HEK293 (cell line): ENCODE results near the gene SDCBP2.

ENCODE experiments used
- CTCF ChIA-PET: fragments of 350-600 bp; formaldehyde crosslinking; extraction: SDS; loops from one replicate; lab custom pipeline; 2021; ENCODE audit warnings: antibody characterized with exemption; lab: Yijun Ruan, JAX
- POLR2A ChIA-PET: fragments of 300-600 bp; formaldehyde crosslinking; extraction: SDS; loops from one replicate; lab custom pipeline; 2020; ENCODE audit warnings: antibody characterized with exemption, inconsistent platforms; lab: Yijun Ruan, JAX
- H3K27ac ChIP-seq: fragments of 200-500 bp; sonication (Bioruptor generic); 2 replicates; pipeline ENCODE4 v1.5.1; 2014; ENCODE audit warnings: low read depth, low read length, control low read depth, inconsistent platforms; ENCODE audit errors: extremely low read depth
- H3K36me3 ChIP-seq, 2 experiments: fragments of 200-500 bp in 1 of 2; sonication (Bioruptor generic) in 1 of 2; 1 replicate in 1 of 2; 2 replicates in 1 of 2; pipeline ENCODE4 v1.5.1; 2014 to 2017; ENCODE audit warnings: inconsistent platforms in 2 of 2, low read length in 2 of 2; ENCODE audit not compliant: control insufficient read depth in 2 of 2, insufficient read depth in 1 of 2
- H3K4me1 ChIP-seq: fragments of 200-500 bp; sonication (Bioruptor generic); 2 replicates; pipeline ENCODE4 v1.5.1; 2014; ENCODE audit warnings: mild to moderate bottlenecking, low read length, inconsistent platforms; ENCODE audit not compliant: control insufficient read depth, insufficient read depth
- H3K4me3 ChIP-seq: 2 replicates; pipeline ENCODE4 v1.5.1; 2011; ENCODE audit warnings: low read depth, mild to moderate bottlenecking, control low read depth, low read length, moderate library complexity
- H3K9me3 ChIP-seq: fragments of 200-500 bp; sonication (Bioruptor generic); 2 replicates; pipeline ENCODE4 v1.5.1; 2014; ENCODE audit warnings: low read depth, low read length, inconsistent platforms; ENCODE audit not compliant: control insufficient read depth, insufficient read depth
- RBAK ChIP-seq: fragments of 450-650 bp; formaldehyde crosslinking; IDR thresholded peaks from 2 replicates; pipeline ENCODE4 v1.5.1; 2016; ENCODE audit warnings: missing biosample characterization, missing genetic modification characterization
- ZFHX2 ChIP-seq: fragments of 450-650 bp; formaldehyde crosslinking; conservative IDR thresholded peaks from 2 replicates; pipeline ENCODE4 v1.5.1; 2016; ENCODE audit warnings: missing biosample characterization, missing genetic modification characterization
- ZNF184 ChIP-seq: fragments of 450-650 bp; IDR thresholded peaks from 2 replicates; pipeline ENCODE4 v1.5.1; 2018; ENCODE audit warnings: missing biosample characterization, mild to moderate bottlenecking, missing genetic modification characterization
- ZNF416 ChIP-seq: fragments of 450-650 bp; formaldehyde crosslinking; IDR thresholded peaks from 2 replicates; pipeline ENCODE4 v1.5.1; 2016; ENCODE audit warnings: missing biosample characterization, missing genetic modification characterization
- ZNF530 ChIP-seq: fragments of 450-650 bp; formaldehyde crosslinking; IDR thresholded peaks from 2 replicates; pipeline ENCODE4 v1.5.1; 2016; ENCODE audit warnings: low read depth, missing biosample characterization, missing genetic modification characterization
- ZNF561 ChIP-seq: fragments of 450-650 bp; IDR thresholded peaks from 2 replicates; pipeline ENCODE4 v1.5.1; 2018; ENCODE audit warnings: missing biosample characterization, missing genetic modification characterization, borderline replicate concordance
- ZNF629 ChIP-seq: fragments of 450-650 bp; formaldehyde crosslinking; IDR thresholded peaks from 2 replicates; pipeline ENCODE4 v1.5.1; 2017; ENCODE audit warnings: missing biosample characterization, missing genetic modification characterization
- ZNF776 ChIP-seq: fragments of 450-650 bp; formaldehyde crosslinking; IDR thresholded peaks from 2 replicates; pipeline ENCODE4 v1.5.0; 2017; ENCODE audit warnings: missing biosample characterization, missing genetic modification characterization, borderline replicate concordance
- ZNF792 ChIP-seq: fragments of 450-650 bp; formaldehyde crosslinking; IDR thresholded peaks from 2 replicates; pipeline ENCODE4 v1.5.1; 2016; ENCODE audit warnings: missing biosample characterization, missing genetic modification characterization
- ZSCAN30 ChIP-seq: fragments of 450-650 bp; IDR thresholded peaks from 2 replicates; pipeline ENCODE4 v1.5.1; 2018; ENCODE audit warnings: missing biosample characterization, mild to moderate bottlenecking, missing genetic modification characterization, moderate library complexity
- TF ChIP-seq, protein P1 (sequence below): fragments of 450-650 bp; formaldehyde crosslinking; IDR thresholded peaks from 2 replicates; pipeline ENCODE4 v1.5.1; 2016; ENCODE audit warnings: missing biosample characterization, missing genetic modification characterization, borderline replicate concordance
- TF ChIP-seq, protein P2 (sequence below): fragments of 450-650 bp; formaldehyde crosslinking; IDR thresholded peaks from 2 replicates; pipeline ENCODE4 v1.5.1; 2016; ENCODE audit warnings: missing biosample characterization, missing genetic modification characterization
- TF ChIP-seq, protein P3 (sequence below): fragments of 450-650 bp; formaldehyde crosslinking; optimal IDR thresholded peaks from 2 replicates; pipeline ENCODE3; 2016; ENCODE audit warnings: missing biosample characterization, mild to moderate bottlenecking, missing genetic modification characterization
- TF ChIP-seq, protein P4 (sequence below): fragments of 450-650 bp; formaldehyde crosslinking; IDR thresholded peaks from 2 replicates; pipeline ENCODE4 v1.5.1; 2016; ENCODE audit warnings: missing biosample characterization, missing genetic modification characterization
- TF ChIP-seq, protein P5 (sequence below): fragments of 450-650 bp; formaldehyde crosslinking; IDR thresholded peaks from 2 replicates; pipeline ENCODE4 v1.5.1; 2016; ENCODE audit warnings: missing biosample characterization, missing genetic modification characterization
- TF ChIP-seq, protein P6 (sequence below): fragments of 450-650 bp; formaldehyde crosslinking; IDR thresholded peaks from 2 replicates; pipeline ENCODE4 v1.5.1; 2016; ENCODE audit warnings: missing biosample characterization, missing genetic modification characterization

SDCBP2 gene

DNA sequence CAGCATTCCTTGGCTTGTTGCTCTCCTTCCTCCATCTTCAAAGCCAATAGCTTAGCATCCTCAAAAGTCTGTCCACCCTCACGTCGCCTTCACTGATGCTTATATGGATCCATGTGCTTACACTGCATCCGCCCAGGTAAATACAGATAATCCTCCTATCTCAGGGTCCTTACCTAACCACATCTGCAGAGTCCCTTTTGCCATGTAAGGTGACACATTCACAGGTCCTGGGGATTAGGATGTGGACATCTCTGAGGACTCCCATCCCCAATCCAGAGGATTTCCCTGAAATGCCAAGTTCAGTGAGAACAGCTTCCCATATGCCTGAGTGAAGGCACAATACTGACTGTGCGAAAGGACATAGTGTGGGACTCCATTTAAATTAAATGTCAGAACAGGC is 38.5 kb upstream of the SDCBP2 start (continued):
- TF ChIP-seq, protein P1, sequence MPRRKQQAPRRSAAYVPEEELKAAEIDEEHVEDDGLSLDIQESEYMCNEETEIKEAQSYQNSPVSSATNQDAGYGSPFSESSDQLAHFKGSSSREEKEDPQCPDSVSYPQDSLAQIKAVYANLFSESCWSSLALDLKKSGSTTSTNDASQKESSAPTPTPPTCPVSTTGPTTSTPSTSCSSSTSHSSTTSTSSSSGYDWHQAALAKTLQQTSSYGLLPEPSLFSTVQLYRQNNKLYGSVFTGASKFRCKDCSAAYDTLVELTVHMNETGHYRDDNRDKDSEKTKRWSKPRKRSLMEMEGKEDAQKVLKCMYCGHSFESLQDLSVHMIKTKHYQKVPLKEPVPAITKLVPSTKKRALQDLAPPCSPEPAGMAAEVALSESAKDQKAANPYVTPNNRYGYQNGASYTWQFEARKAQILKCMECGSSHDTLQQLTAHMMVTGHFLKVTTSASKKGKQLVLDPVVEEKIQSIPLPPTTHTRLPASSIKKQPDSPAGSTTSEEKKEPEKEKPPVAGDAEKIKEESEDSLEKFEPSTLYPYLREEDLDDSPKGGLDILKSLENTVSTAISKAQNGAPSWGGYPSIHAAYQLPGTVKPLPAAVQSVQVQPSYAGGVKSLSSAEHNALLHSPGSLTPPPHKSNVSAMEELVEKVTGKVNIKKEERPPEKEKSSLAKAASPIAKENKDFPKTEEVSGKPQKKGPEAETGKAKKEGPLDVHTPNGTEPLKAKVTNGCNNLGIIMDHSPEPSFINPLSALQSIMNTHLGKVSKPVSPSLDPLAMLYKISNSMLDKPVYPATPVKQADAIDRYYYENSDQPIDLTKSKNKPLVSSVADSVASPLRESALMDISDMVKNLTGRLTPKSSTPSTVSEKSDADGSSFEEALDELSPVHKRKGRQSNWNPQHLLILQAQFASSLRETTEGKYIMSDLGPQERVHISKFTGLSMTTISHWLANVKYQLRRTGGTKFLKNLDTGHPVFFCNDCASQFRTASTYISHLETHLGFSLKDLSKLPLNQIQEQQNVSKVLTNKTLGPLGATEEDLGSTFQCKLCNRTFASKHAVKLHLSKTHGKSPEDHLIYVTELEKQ = no peak
- TF ChIP-seq, all 188 proteins: peak for 0

DNA sequence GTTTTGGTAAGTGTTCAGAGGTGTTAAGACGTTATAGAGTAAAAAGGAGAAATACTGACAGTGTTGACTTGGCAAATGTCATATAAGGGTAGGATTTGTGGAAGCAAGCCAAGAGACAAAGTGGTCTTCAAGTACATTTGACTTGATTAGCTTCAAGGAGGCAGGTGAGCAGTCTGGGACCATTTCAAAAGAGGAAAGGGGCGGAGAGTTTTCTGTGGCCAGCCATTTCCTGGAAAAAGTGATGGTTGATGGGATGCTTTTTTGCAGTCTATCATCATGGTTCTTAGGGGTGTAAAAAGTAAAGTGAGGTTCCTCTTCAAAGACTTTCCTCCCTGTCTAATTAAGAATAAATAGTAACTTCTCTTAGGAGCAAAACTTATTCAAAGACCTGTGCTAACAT is 35.2 kb upstream of the SDCBP2 start:
- CTCF ChIA-PET = no interaction called here
- peaks cover 18 to 60% of the 10 kb centered on the region in 2 experiments for H3K36me3 ChIP-seq
- H3K27ac ChIP-seq = no peak overlapping the region
- H3K4me3 ChIP-seq = no peak overlapping the region
- H3K4me1 ChIP-seq = peaks cover 8% of the 10 kb centered on the region
- no peaks in the 10 kb centered on the region for H3K9me3 ChIP-seq
- TF ChIP-seq ZNF792 (no peak), ZNF561 (no peak), ZNF776 (tag by site-specific recombination) (no peak), RBAK (no peak), ZSCAN30 (tag by site-specific recombination) (no peak), ZFHX2 (tag by site-specific recombination) (no peak), ZNF530 (tag by site-specific recombination) (no peak), ZNF629 (tag by site-specific recombination) (no peak), ZNF184 (tag by site-specific recombination) (no peak), ZNF416 (no peak)
- TF ChIP-seq, protein P2, sequence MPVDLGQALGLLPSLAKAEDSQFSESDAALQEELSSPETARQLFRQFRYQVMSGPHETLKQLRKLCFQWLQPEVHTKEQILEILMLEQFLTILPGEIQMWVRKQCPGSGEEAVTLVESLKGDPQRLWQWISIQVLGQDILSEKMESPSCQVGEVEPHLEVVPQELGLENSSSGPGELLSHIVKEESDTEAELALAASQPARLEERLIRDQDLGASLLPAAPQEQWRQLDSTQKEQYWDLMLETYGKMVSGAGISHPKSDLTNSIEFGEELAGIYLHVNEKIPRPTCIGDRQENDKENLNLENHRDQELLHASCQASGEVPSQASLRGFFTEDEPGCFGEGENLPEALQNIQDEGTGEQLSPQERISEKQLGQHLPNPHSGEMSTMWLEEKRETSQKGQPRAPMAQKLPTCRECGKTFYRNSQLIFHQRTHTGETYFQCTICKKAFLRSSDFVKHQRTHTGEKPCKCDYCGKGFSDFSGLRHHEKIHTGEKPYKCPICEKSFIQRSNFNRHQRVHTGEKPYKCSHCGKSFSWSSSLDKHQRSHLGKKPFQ (tag by site-specific recombination) = no peak
- TF ChIP-seq, protein P3, sequence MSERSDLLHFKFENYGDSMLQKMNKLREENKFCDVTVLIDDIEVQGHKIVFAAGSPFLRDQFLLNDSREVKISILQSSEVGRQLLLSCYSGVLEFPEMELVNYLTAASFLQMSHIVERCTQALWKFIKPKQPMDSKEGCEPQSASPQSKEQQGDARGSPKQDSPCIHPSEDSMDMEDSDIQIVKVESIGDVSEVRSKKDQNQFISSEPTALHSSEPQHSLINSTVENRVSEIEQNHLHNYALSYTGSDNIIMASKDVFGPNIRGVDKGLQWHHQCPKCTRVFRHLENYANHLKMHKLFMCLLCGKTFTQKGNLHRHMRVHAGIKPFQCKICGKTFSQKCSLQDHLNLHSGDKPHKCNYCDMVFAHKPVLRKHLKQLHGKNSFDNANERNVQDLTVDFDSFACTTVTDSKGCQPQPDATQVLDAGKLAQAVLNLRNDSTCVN (tag by site-specific recombination) = no peak
- TF ChIP-seq, protein P4, sequence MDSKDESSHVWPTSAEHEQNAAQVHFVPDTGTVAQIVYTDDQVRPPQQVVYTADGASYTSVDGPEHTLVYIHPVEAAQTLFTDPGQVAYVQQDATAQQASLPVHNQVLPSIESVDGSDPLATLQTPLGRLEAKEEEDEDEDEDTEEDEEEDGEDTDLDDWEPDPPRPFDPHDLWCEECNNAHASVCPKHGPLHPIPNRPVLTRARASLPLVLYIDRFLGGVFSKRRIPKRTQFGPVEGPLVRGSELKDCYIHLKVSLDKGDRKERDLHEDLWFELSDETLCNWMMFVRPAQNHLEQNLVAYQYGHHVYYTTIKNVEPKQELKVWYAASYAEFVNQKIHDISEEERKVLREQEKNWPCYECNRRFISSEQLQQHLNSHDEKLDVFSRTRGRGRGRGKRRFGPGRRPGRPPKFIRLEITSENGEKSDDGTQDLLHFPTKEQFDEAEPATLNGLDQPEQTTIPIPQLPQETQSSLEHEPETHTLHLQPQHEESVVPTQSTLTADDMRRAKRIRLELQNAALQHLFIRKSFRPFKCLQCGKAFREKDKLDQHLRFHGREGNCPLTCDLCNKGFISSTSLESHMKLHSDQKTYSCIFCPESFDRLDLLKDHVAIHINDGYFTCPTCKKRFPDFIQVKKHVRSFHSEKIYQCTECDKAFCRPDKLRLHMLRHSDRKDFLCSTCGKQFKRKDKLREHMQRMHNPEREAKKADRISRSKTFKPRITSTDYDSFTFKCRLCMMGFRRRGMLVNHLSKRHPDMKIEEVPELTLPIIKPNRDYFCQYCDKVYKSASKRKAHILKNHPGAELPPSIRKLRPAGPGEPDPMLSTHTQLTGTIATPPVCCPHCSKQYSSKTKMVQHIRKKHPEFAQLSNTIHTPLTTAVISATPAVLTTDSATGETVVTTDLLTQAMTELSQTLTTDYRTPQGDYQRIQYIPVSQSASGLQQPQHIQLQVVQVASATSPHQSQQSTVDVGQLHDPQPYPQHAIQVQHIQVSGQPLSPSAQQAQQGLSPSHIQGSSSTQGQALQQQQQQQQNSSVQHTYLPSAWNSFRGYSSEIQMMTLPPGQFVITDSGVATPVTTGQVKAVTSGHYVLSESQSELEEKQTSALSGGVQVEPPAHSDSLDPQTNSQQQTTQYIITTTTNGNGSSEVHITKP (tag by site-specific recombination) = no peak
- TF ChIP-seq, protein P5, sequence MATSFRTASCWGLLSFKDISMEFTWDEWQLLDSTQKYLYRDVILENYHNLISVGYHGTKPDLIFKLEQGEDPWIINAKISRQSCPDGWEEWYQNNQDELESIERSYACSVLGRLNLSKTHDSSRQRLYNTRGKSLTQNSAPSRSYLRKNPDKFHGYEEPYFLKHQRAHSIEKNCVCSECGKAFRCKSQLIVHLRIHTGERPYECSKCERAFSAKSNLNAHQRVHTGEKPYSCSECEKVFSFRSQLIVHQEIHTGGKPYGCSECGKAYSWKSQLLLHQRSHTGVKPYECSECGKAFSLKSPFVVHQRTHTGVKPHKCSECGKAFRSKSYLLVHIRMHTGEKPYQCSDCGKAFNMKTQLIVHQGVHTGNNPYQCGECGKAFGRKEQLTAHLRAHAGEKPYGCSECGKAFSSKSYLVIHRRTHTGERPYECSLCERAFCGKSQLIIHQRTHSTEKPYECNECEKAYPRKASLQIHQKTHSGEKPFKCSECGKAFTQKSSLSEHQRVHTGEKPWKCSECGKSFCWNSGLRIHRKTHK (tag by site-specific recombination) = no peak
- TF ChIP-seq, protein P6, sequence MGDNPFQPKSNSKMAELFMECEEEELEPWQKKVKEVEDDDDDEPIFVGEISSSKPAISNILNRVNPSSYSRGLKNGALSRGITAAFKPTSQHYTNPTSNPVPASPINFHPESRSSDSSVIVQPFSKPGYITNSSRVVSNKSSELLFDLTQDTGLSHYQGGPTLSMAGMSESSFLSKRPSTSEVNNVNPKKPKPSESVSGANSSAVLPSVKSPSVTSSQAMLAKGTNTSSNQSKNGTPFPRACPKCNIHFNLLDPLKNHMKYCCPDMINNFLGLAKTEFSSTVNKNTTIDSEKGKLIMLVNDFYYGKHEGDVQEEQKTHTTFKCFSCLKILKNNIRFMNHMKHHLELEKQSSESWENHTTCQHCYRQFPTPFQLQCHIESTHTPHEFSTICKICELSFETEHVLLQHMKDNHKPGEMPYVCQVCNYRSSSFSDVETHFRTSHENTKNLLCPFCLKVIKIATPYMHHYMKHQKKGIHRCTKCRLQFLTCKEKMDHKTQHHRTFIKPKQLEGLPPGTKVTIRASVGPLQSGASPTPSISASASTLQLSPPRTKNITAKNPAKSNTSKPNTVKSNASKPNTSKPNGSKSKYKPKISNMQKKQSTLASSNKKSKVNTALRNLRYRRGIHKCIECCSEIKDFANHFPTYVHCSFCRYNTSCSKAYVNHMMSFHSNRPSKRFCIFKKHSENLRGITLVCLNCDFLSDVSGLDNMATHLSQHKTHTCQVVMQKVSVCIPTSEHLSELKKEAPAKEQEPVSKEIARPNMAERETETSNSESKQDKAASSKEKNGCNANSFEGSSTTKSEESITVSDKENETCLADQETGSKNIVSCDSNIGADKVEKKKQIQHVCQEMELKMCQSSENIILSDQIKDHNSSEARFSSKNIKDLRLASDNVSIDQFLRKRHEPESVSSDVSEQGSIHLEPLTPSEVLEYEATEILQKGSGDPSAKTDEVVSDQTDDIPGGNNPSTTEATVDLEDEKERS (tag by site-specific recombination) = no peak
- POLR2A ChIA-PET = no interaction called here
